GM18499 (cell line): ENCODE data around the gene SLC26A8.

Source experiments
- ATAC-seq: cut with Tn5 transposase; IDR thresholded peaks from one replicate; pipeline ENCODE4 v1.9.1; 2021; ENCODE audit warnings: moderate number of reproducible peaks; ENCODE audit not compliant: insufficient read depth, unreplicated experiment

SLC26A8 gene

DNA sequence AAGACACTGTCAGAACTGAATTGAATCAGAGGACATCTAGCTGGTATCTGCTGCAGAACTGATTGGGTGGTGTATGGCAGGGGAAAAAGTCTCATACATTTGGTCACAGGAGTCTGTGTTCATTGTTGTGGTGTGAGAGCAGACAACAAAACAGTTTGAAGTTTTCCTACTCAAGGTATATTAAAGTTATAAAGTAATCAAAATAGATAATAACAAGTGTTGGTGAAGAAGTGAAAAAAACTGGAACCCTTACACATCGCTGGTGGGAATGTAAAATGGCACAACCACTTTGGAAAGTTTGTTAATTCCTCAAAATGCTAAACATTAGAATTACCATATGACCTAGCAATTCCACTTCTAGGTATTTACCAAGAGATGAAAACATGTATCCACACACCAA, 128.2 kb downstream of the SLC26A8 start:
- no peak for ATAC-seq

DNA sequence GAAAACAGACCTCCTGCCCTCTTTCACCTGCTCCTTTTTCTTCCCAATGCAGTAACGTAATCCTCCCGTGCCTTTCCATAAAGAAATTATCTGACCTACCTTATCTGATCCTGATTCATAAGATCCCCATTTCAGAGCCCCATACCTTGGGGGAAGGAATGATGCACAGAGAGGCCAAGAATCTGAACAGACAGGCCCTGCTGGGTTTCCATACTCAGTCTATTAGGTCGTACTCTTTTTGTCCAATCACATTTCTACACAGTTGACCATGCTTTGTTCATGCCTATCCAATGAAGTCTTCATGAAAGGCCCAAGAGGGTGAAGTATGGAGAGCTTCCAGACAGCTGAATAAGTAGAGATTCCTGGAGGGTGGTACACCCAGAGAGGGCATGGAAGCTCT, 128.9 kb downstream of the SLC26A8 start:
- ATAC-seq = no peak

DNA sequence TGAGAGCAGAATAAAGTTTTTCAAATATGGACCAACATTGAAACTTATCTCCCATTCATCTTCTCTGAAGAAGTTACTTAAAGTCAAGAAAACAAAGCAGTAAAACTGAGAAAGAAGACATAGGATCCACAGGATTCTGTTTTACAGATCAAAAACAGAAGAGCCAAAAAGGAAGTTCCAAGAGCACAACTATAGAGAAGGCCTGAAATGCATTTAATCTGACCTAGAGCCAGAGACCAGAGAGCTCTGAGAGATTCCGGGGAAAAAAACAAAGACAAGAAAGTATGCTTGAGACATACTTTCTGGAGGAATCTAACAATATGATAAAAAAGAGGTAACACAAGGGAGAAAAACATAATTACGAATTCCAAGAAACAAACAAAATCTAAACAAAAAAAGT, 129.7 kb downstream of the SLC26A8 start:
- no peak for ATAC-seq
